Amniotic stem cell (primary cell): Measurements from ENCODE around the gene TTC34.
"Not testable (repeated sequence)": the region's sequence is repeated elsewhere in the genome, so short reads cannot be mapped to it uniquely, and the experiment has no call there.

Source experiments
- DNase-seq: peaks from one replicate; lab custom pipeline; 2025; lab: John Stamatoyannopoulos, UW

TTC34 gene

GRCh38 chr1:2810899-2811532 lies 9.5 kb upstream of the TTC34 start:
- no peak for DNase-seq

- DNase-seq: no peak
These were observed 8.8 kb upstream of the TTC34 start for GRCh38 chr1:2810281-2810680.

- DNase-seq: no peak
These were observed 8.2 kb upstream of the TTC34 start for GRCh38 chr1:2809656-2810055.

GRCh38 chr1:2808831-2809605 lies 7.5 kb upstream of the TTC34 start:
- DNase-seq: no peak

- no peak for DNase-seq
These were observed 6.9 kb upstream of the TTC34 start for GRCh38 chr1:2808386-2808705.

GRCh38 chr1:2807678-2808385 lies 6.3 kb upstream of the TTC34 start:
- DNase-seq: no peak

GRCh38 chr1:2807036-2807435 lies 5.5 kb upstream of the TTC34 start:
- DNase-seq: no peak

- no peak for DNase-seq
These were observed 5.1 kb upstream of the TTC34 start for GRCh38 chr1:2806591-2806990.

- no peak for DNase-seq
These were observed 4.4 kb upstream of the TTC34 start for GRCh38 chr1:2805801-2806430.

- DNase-seq: no peak
These were observed 3.3 kb upstream of the TTC34 start for GRCh38 chr1:2804628-2805351.

GRCh38 chr1:2803931-2804627 lies 2.6 kb upstream of the TTC34 start:
- no peak for DNase-seq

GRCh38 chr1:2803086-2803930 lies 1.8 kb upstream of the TTC34 start:
- DNase-seq: no peak

- no peak for DNase-seq
These were observed 998 bp upstream of the TTC34 start for GRCh38 chr1:2802421-2802961.

- no peak for DNase-seq
These were observed 447 bp downstream of the TTC34 start for GRCh38 chr1:2801046-2801445.

GRCh38 chr1:2800664-2801045 lies 838 bp downstream of the TTC34 start:
- DNase-seq: no peak

GRCh38 chr1:2799811-2800663 lies 1.5 kb downstream of the TTC34 start:
- no peak for DNase-seq

- not testable (repeated sequence) for DNase-seq
These were observed 2.5 kb downstream of the TTC34 start for GRCh38 chr1:2798958-2799357.

GRCh38 chr1:2797741-2798016 lies 3.8 kb downstream of the TTC34 start:
- no peak for DNase-seq

GRCh38 chr1:2796890-2797740 lies 4.4 kb downstream of the TTC34 start:
- DNase-seq: no peak
